SU-DHL-6 (cell line): Measurements from ENCODE around the gene RENBP.

Source experiments
- H2AFZ ChIP-seq: fragments of 200-600 bp; sonication (generic); 2 replicates; pipeline ENCODE4 v1.6.1; 2014; ENCODE audit warnings: low read depth, mild to moderate bottlenecking, moderate library complexity, mixed read lengths, antibody characterized with exemption, low read length; ENCODE audit not compliant: severe bottlenecking
- H3F3A ChIP-seq: fragments of 200-600 bp; shearing (Covaris generic); 2 replicates; pipeline ENCODE4 v1.6.0; 2016; ENCODE audit warnings: antibody characterized with exemption, mild to moderate bottlenecking; ENCODE audit not compliant: insufficient read depth
- H3K27ac ChIP-seq: fragments of 200-600 bp; sonication (generic); 2 replicates; pipeline ENCODE4 v1.5.1; 2016; ENCODE audit warnings: low read depth, mild to moderate bottlenecking, low read length, moderate library complexity, mixed read lengths
- H3K27me3 ChIP-seq: fragments of 200-600 bp; sonication (generic), shearing (Covaris generic); 2 replicates; pipeline ENCODE4 v1.6.0; 2014; ENCODE audit warnings: mild to moderate bottlenecking, low read length
- H3K36me3 ChIP-seq: fragments of 200-600 bp; sonication (generic); 2 replicates; pipeline ENCODE4 v1.6.1; 2014; ENCODE audit warnings: mild to moderate bottlenecking, low read length, mixed read lengths
- H3K4me2 ChIP-seq: fragments of 300-600, 200-600 bp; shearing (Covaris generic), sonication (generic); 2 replicates; pipeline ENCODE4 v1.6.0; 2014; ENCODE audit warnings: low read length, low read depth, mild to moderate bottlenecking; ENCODE audit not compliant: poor library complexity, severe bottlenecking
- H3K4me3 ChIP-seq: fragments of 200-600 bp; sonication (generic); 2 replicates; pipeline ENCODE4 v1.5.1; 2014; ENCODE audit warnings: antibody characterized with exemption, low read length, mild to moderate bottlenecking, mixed read lengths; ENCODE audit not compliant: insufficient read depth, poor library complexity, severe bottlenecking
- H3K79me2 ChIP-seq: fragments of 200-600 bp; sonication (generic); 2 replicates; pipeline ENCODE4 v1.6.1; 2014; ENCODE audit warnings: mild to moderate bottlenecking, low read length, moderate library complexity; ENCODE audit not compliant: insufficient read depth
- H3K9ac ChIP-seq: fragments of 200-600 bp; sonication (generic); 2 replicates; pipeline ENCODE4 v1.7.0; 2014; ENCODE audit warnings: mild to moderate bottlenecking, low read length
- H3K9me2 ChIP-seq: fragments of 200-600 bp; sonication (generic); replicated peaks from 2 replicates; pipeline ENCODE4 v1.6.1; 2014; ENCODE audit warnings: low read length; ENCODE audit not compliant: insufficient read depth
- H3K9me3 ChIP-seq: fragments of 200-600 bp; sonication (generic); 2 replicates; pipeline ENCODE4 v1.6.1; 2014; ENCODE audit warnings: low read length, mixed read lengths; ENCODE audit not compliant: insufficient read depth
- H4K20me1 ChIP-seq: fragments of 200-600 bp; sonication (generic); 2 replicates; pipeline ENCODE4 v1.6.1; 2014; ENCODE audit warnings: low read depth, mild to moderate bottlenecking, antibody characterized with exemption, low read length, moderate library complexity, mixed read lengths
- EZH2phosphoT487 ChIP-seq: fragments of 200-600 bp; sonication (generic), shearing (Covaris generic); conservative IDR thresholded peaks from 2 replicates; pipeline ENCODE4 v1.6.1; 2018; ENCODE audit warnings: mild to moderate bottlenecking, antibody characterized with exemption, low read length, moderate library complexity, mixed read lengths
- TF ChIP-seq, protein P1 (sequence below): fragments of 200-600 bp; sonication (generic); IDR thresholded peaks from one replicate; pipeline ENCODE4 v1.5.1; 2017; ENCODE audit warnings: antibody characterized with exemption, mild to moderate bottlenecking, low read length, moderate library complexity; ENCODE audit not compliant: insufficient read depth, poor library complexity, severe bottlenecking

RENBP gene

DNA sequence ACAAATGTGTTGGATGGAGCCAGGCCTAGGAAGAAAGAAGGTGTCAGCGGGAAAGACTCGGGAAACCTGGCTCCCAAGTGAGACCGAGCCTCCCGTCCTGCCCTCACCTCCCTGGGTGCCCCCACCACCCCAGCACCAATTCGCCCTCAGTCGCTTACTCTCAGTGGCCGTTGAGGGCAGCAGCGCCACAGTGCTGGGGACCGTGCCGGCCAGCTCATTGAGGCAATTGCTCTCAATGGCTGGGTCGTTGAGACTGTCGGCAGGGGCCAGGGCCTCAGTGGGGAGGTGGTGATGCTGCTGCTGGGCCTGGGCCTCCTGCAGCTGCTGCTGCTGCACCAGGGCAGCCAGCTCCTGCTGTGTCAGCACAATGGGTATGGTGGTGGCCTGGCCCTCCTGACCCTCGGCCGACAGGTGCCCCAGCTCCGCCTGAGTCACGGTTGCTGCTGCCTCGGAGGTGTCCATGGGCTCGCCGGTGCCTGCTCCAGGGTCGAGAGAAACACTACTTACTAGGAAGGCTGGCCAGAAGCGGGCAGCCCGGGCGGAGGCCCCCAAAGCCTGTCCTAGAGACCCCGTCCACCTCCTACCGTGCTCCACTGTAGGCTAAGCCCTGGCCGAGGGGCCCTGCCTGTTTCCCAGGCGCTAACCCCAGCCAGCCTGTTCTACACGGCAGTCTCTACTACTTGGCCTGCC, 7.4 kb upstream of the RENBP start:
- peaks cover 8% of the 10 kb centered on the region for H3F3A ChIP-seq
- H2AFZ ChIP-seq: no peak overlapping the region
- no peaks in the 10 kb centered on the region for H3K9me3 ChIP-seq
- no peak for TF ChIP-seq EZH2phosphoT487
- TF ChIP-seq, protein P1, sequence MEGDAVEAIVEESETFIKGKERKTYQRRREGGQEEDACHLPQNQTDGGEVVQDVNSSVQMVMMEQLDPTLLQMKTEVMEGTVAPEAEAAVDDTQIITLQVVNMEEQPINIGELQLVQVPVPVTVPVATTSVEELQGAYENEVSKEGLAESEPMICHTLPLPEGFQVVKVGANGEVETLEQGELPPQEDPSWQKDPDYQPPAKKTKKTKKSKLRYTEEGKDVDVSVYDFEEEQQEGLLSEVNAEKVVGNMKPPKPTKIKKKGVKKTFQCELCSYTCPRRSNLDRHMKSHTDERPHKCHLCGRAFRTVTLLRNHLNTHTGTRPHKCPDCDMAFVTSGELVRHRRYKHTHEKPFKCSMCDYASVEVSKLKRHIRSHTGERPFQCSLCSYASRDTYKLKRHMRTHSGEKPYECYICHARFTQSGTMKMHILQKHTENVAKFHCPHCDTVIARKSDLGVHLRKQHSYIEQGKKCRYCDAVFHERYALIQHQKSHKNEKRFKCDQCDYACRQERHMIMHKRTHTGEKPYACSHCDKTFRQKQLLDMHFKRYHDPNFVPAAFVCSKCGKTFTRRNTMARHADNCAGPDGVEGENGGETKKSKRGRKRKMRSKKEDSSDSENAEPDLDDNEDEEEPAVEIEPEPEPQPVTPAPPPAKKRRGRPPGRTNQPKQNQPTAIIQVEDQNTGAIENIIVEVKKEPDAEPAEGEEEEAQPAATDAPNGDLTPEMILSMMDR: no peak
- no peak overlapping the region for H3K9ac ChIP-seq
- H3K79me2 ChIP-seq: no peaks in the 10 kb centered on the region
- H3K36me3 ChIP-seq: peaks cover 6% of the 10 kb centered on the region; the same call in 1 of the 2 replicates
- H3K9me2 ChIP-seq: no peaks in the 10 kb centered on the region
- no peaks in the 10 kb centered on the region for H3K27me3 ChIP-seq
- no peaks in the 10 kb centered on the region for H4K20me1 ChIP-seq
- H3K4me2 ChIP-seq: no peak overlapping the region
- H3K4me3 ChIP-seq: no peak overlapping the region
- no peak overlapping the region for H3K27ac ChIP-seq

DNA sequence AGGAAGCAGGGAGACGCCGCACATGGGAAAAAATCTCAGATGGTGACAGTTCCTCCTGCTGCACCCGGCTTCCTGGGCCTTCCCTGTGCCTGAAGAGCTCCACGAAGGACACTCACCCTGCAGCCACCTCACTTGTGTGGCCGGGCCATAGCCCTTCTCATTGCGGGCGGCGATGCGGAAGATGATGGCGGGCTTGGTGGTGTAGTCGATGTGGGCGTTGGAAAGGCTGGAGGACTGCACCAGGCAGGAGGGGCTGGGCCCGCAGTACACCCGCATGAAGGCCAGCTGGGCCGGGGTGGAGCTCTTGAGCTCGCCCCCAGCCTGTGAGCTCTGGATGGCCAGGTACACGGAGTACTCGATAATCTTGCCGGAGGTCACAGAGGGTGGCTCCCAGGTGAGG, 5.7 kb upstream of the RENBP start:
- no peaks in the 10 kb centered on the region for H3K9me2 ChIP-seq
- no peak for TF ChIP-seq EZH2phosphoT487
- TF ChIP-seq, protein P1: no peak
- H4K20me1 ChIP-seq: no peaks in the 10 kb centered on the region
- no peak overlapping the region for H3K4me3 ChIP-seq
- H3K79me2 ChIP-seq: no peaks in the 10 kb centered on the region
- H2AFZ ChIP-seq: no peak overlapping the region
- H3K27ac ChIP-seq: no peak overlapping the region
- no peak overlapping the region for H3K4me2 ChIP-seq
- no peak overlapping the region for H3K9ac ChIP-seq
- peaks cover 8% of the 10 kb centered on the region for H3F3A ChIP-seq
- H3K9me3 ChIP-seq: no peaks in the 10 kb centered on the region
- H3K27me3 ChIP-seq: no peaks in the 10 kb centered on the region
- peaks cover 6% of the 10 kb centered on the region; the same call in 1 of the 2 replicates for H3K36me3 ChIP-seq

DNA sequence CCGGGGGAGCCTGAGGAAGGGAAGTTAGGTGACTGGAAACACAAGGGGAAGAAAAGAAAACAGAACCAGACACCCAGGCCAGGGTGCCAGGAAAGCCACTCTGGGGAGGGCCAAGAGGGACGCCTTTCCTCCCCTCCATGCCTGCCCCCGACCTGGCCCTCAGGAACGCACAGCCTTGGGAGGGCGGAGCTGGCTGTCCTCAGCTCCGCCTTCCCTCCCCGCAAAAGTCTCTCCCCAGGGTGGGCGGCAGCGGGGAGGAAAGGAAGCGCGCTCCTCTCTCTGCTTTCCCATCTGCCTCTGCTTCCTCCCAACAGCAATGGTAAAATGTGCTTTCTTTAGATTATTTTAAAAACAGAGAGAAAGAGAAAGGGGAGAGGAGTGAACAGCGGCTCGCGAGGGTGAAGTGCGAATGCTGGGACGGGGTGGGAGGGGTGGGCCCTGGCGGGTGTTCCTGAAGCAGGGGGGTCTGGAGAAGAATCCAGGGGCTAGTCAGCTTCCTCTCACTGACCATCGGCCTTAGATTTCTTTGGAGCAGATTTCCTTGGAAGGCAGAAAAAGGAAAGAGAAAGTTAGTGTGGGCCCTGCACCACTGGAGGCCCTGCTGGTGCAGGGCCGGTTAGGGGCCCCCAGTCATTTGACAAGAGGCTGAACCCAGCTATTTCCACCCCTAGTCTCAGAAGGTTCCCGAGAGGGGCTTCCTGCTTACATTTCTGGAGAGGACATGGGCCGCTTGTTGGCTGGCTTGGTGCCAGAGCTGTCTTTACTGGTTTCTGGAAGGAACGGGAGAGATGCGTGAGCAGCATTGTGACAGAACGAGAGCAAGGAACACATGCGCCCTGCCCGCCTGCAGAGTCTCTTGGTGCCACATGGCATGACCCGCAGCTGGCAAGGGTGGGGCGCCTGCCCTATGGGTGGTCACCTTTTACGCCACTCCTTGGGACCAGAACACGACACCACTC, 4.7 kb upstream of the RENBP start:
- Histone ChIP-seq H3K79me2 (no peaks in the 10 kb centered on the region), H3F3A (peaks cover 8% of the 10 kb centered on the region), H3K9me2 (no peaks in the 10 kb centered on the region), H2AFZ (no peak overlapping the region), H3K36me3 (peaks cover 6% of the 10 kb centered on the region; the same call in 1 of the 2 replicates), H3K9ac (no peak overlapping the region), H3K4me3 (no peak overlapping the region), H4K20me1 (no peaks in the 10 kb centered on the region), H3K27ac (no peak overlapping the region), H3K9me3 (no peaks in the 10 kb centered on the region), H3K4me2 (no peak overlapping the region), H3K27me3 (no peaks in the 10 kb centered on the region)
- TF ChIP-seq, protein P1: no peak
- TF ChIP-seq EZH2phosphoT487: no peak
